Thoracic aorta (tissue), 2 donors: ENCODE data around the gene PCDHAC1. TPM values are rescaled to one million over a fixed set of nuclear protein-coding genes. Genes with fewer than 3 reads are reported as not detected.
"Not testable (repeated sequence)": the region's sequence is repeated elsewhere in the genome, so short reads cannot be mapped to it uniquely, and the experiment has no call there.

ENCODE experiments used
- ATAC-seq: fragments of 150-250 bp; one replicate; pipeline ENCODE4 v1.8.0; 2017; ENCODE audit warnings: low read depth; ENCODE audit not compliant: insufficient number of reproducible peaks, low FRiP score
- DNase-seq: peaks from one replicate; pipeline ENCODE4 v3.0.0-alpha.2; 2020; ENCODE audit warnings: low spot score
- H3K27ac ChIP-seq, 2 donors: fragments of 200-600 bp; sonication (generic); 1 replicate in 1 of 2; 2 replicates in 1 of 2; pipeline ENCODE4 v1.5.1; 2016; ENCODE audit warnings: mild to moderate bottlenecking in 2 of 2, moderate library complexity in 2 of 2
- H3K27me3 ChIP-seq: fragments of 200-600 bp; sonication (generic); replicated peaks from 2 replicates; pipeline ENCODE4 v1.6.0; 2016; ENCODE audit warnings: mild to moderate bottlenecking; ENCODE audit not compliant: insufficient read depth
- H3K36me3 ChIP-seq: fragments of 200-600 bp; sonication (generic); one replicate; pipeline ENCODE4 v1.5.1; 2016
- H3K4me1 ChIP-seq, 2 donors: fragments of 200-600 bp; sonication (generic); 1 replicate in 1 of 2; 2 replicates in 1 of 2; pipeline versions ENCODE4 v1.5.1 to v1.6.0; 2016; ENCODE audit warnings: low read depth in 2 of 2, mild to moderate bottlenecking in 1 of 2; ENCODE audit not compliant: control insufficient read depth in 1 of 2
- H3K4me3 ChIP-seq: fragments of 200-600 bp; sonication (generic); 2 replicates; pipeline ENCODE4 v1.5.1; 2016; ENCODE audit warnings: mild to moderate bottlenecking
- H3K9me3 ChIP-seq: fragments of 200-600 bp; sonication (generic); 2 replicates; pipeline ENCODE4 v1.5.1; 2016
- CTCF ChIP-seq: fragments of 200-600 bp; sonication (generic); IDR thresholded peaks from one replicate; pipeline ENCODE4 v1.5.1; 2019; ENCODE audit warnings: antibody characterized with exemption
- total RNA-seq, 2 donors: library from RNA; depleted of rRNA; stranded (reverse); fragments of >200 nt; gene quantifications; one replicate each; pipeline versions ENCODE4 v1.1.0 to v1.2.3, GENCODE V29; 2016

The PCDHAC1 gene
- 1 to 10 TPM in 1 of 2 donors, under 1 TPM in 1; 0.71 to 1.2 TPM for total RNA-seq

GRCh38 chr5:140925806-140926442, at the start of gene PCDHAC1:
Gene PCDHAC1 (plus strand): TSS chr5:140926299. CDS start chr5:140926893, 594 bp downstream.
- Histone ChIP-seq H3K4me3 (peak within 1 kb of the TSS; percentile 76), H3K9me3 (no peaks in the 10 kb centered on the region), H3K27ac (no peak within 1 kb of the TSS), H3K4me1 (peaks cover 3 to 9% of the 10 kb centered on the region in 2 donors), H3K27me3 (no peaks in the 10 kb centered on the region), H3K36me3 (no peaks in the 10 kb centered on the region)
- DNase-seq, result no peak
- no peak for TF ChIP-seq CTCF
- no peak for ATAC-seq

GRCh38 chr5:140876541-140877261, 49.4 kb upstream of the PCDHAC1 start:
- not testable (repeated sequence) for DNase-seq, H3K27me3 ChIP-seq, H3K4me1 ChIP-seq, H3K4me3 ChIP-seq, H3K27ac ChIP-seq, H3K36me3 ChIP-seq, ATAC-seq
- H3K9me3 ChIP-seq, result peaks cover 16% of the 10 kb centered on the region

- Histone ChIP-seq H3K27ac (no peak overlapping the region), H3K4me1 (no peaks in the 10 kb centered on the region), H3K27me3 (no peaks in the 10 kb centered on the region), H3K9me3 (peaks cover 20% of the 10 kb centered on the region), H3K4me3 (no peak overlapping the region), H3K36me3 (no peaks in the 10 kb centered on the region)
- TF ChIP-seq CTCF, result no peak
- ATAC-seq, result no peak
- DNase-seq, result no peak
Measured at GRCh38 chr5:140877262-140877581, 48.9 kb upstream of the PCDHAC1 start.

- Histone ChIP-seq H3K9me3 (peaks cover 33% of the 10 kb centered on the region), H3K4me1 (no peaks in the 10 kb centered on the region), H3K36me3 (no peaks in the 10 kb centered on the region), H3K27ac (no peak within 1 kb of the TSS), H3K27me3 (no peaks in the 10 kb centered on the region), H3K4me3 (peak within 1 kb of the TSS; percentile 7)
- TF ChIP-seq CTCF, result no peak
- ATAC-seq, result no peak
- DNase-seq, result no peak
Measured at GRCh38 chr5:140881889-140882590, 44.1 kb upstream of the PCDHAC1 start, which contains the start of gene PCDHA13. Gene PCDHA13 (plus strand): TSS chr5:140882124. CDS start chr5:140882269, 145 bp downstream.

- Histone ChIP-seq H3K4me1 (no peaks in the 10 kb centered on the region), H3K4me3 (no peak overlapping the region), H3K9me3 (peaks cover 36% of the 10 kb centered on the region), H3K27me3 (no peaks in the 10 kb centered on the region), H3K27ac (no peak overlapping the region), H3K36me3 (no peaks in the 10 kb centered on the region)
- no peak for TF ChIP-seq CTCF
- ATAC-seq, result no peak
- no peak for DNase-seq
Measured at GRCh38 chr5:140882591-140882899, 43.6 kb upstream of the PCDHAC1 start.
